ENCODE results near the gene MED15.

DNA sequence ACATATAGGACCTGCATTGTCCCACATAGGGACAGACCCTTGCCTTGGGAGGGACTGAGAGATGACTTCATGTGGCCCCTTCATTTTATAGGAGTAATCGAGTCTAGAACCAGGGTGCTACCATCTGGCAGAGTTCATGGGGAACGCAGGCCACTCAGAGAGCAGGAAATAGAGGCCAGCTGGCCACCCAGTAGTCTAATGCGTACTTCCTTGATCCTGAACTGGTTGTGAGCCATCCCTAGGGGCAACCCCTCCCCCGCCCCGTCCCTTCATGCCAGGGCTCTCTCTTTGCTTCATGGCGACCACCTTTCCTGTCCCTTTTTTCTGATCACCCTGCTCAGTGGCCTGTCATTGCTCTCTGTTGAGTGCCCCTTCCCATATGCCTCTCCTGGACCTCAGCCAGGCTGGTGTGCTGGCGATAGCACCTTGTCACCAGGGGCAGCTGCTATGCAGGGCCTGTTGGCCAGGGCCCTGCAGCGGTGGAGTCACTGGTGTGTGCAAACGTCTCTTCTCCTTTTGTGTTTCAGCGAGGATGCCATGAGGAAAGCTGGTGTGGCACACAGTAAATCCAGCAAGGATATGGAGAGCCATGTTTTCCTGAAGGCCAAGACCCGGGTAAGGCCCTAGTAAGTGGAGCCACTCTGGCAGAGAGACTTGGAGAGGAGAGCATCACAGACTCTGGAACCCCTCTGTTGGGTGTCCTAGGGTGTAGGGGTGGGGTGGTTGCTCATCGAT, 29.3 kb downstream of the MED15 start:
- TF ChIP-seq ZNF274 (IDR thresholded peaks at IDR 0.05; ENCODE audit: borderline replicate concordance, extremely low read depth, low read length): no peak
- TF ChIP-seq, protein P1, sequence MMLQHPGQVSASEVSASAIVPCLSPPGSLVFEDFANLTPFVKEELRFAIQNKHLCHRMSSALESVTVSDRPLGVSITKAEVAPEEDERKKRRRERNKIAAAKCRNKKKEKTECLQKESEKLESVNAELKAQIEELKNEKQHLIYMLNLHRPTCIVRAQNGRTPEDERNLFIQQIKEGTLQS (IDR thresholded peaks at IDR 0.05; ENCODE audit: insufficient read depth, low read depth, low read length): no peak
- TF ChIP-seq, protein P2, sequence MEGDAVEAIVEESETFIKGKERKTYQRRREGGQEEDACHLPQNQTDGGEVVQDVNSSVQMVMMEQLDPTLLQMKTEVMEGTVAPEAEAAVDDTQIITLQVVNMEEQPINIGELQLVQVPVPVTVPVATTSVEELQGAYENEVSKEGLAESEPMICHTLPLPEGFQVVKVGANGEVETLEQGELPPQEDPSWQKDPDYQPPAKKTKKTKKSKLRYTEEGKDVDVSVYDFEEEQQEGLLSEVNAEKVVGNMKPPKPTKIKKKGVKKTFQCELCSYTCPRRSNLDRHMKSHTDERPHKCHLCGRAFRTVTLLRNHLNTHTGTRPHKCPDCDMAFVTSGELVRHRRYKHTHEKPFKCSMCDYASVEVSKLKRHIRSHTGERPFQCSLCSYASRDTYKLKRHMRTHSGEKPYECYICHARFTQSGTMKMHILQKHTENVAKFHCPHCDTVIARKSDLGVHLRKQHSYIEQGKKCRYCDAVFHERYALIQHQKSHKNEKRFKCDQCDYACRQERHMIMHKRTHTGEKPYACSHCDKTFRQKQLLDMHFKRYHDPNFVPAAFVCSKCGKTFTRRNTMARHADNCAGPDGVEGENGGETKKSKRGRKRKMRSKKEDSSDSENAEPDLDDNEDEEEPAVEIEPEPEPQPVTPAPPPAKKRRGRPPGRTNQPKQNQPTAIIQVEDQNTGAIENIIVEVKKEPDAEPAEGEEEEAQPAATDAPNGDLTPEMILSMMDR (IDR thresholded peaks at IDR 0.05; ENCODE audit: control extremely low read depth in 1 of 3, insufficient read depth in 1 of 3, low read depth in 1 of 3, low read length in 3 of 3): no peak
- no peak for TF ChIP-seq RAD21 (IDR thresholded peaks at IDR 0.05 in 1 of 2, conservative IDR thresholded peaks at IDR 0.05 in 1 of 2; ENCODE audit: low read depth in 2 of 2, low read length in 2 of 2)
- TF ChIP-seq CBX8 (IDR thresholded peaks at IDR 0.05; ENCODE audit: borderline replicate concordance, low read depth, low read length): no peak
- no peak for TF ChIP-seq EGR1 (IDR thresholded peaks at IDR 0.05; ENCODE audit: borderline replicate concordance, low read depth, low read length)
- TF ChIP-seq EZH2 (IDR thresholded peaks at IDR 0.05; ENCODE audit: low read depth, low read length, severe bottlenecking): no peak
- TF ChIP-seq SUZ12 (IDR thresholded peaks at IDR 0.05; ENCODE audit: low read length): no peak
- TF ChIP-seq BACH1 (IDR thresholded peaks at IDR 0.05; ENCODE audit: low read length): no peak
- TF ChIP-seq TCF12 (IDR thresholded peaks at IDR 0.05; ENCODE audit: low read depth, low read length): no peak
- TF ChIP-seq YY1 (IDR thresholded peaks at IDR 0.05; ENCODE audit: low read depth, low read length): no peak

Measured in H1 (cell line).